HAP-1 (cell line): ENCODE measurements around the gene COX14.

Experiments used
- DNase-seq, 2 experiments: peaks; one replicate each; pipeline ENCODE4 v3.0.0-alpha.2; 2016 to 2020; ENCODE audit warnings: low spot score in 2 of 2
- H3K27me3 ChIP-seq: fragments of 250-450 bp; sonication (Bioruptor Pico); 2 replicates; pipeline ENCODE4 v1.5.1; 2020; ENCODE audit warnings: low read depth, mild to moderate bottlenecking, moderate library complexity
- H3K36me3 ChIP-seq: fragments of 250-450 bp; sonication (Bioruptor Pico); replicated peaks from 2 replicates; pipeline ENCODE4 v1.5.1; 2020; ENCODE audit warnings: mild to moderate bottlenecking
- H3K4me1 ChIP-seq: fragments of 250-450 bp; sonication (Bioruptor Pico); 2 replicates; pipeline ENCODE4 v1.5.1; 2020; ENCODE audit warnings: mild to moderate bottlenecking
- H3K4me3 ChIP-seq: fragments of 250-450 bp; sonication (Bioruptor Pico); 2 replicates; pipeline ENCODE4 v1.5.1; 2020; ENCODE audit warnings: mild to moderate bottlenecking, moderate library complexity
- H3K9me3 ChIP-seq: fragments of 250-450 bp; sonication (Bioruptor Pico); 2 replicates; pipeline ENCODE4 v1.5.1; 2020; ENCODE audit warnings: mild to moderate bottlenecking, moderate library complexity
- in situ Hi-C: fragments of 300-500 bp; cut with MboI; formaldehyde crosslinking; loops from 3 replicates; pipeline ENCODE4 v1.14.3; 2020; ENCODE audit warnings: low sequenced_read_pairs, inconsistent platforms, mixed read lengths

COX14 gene

DNA sequence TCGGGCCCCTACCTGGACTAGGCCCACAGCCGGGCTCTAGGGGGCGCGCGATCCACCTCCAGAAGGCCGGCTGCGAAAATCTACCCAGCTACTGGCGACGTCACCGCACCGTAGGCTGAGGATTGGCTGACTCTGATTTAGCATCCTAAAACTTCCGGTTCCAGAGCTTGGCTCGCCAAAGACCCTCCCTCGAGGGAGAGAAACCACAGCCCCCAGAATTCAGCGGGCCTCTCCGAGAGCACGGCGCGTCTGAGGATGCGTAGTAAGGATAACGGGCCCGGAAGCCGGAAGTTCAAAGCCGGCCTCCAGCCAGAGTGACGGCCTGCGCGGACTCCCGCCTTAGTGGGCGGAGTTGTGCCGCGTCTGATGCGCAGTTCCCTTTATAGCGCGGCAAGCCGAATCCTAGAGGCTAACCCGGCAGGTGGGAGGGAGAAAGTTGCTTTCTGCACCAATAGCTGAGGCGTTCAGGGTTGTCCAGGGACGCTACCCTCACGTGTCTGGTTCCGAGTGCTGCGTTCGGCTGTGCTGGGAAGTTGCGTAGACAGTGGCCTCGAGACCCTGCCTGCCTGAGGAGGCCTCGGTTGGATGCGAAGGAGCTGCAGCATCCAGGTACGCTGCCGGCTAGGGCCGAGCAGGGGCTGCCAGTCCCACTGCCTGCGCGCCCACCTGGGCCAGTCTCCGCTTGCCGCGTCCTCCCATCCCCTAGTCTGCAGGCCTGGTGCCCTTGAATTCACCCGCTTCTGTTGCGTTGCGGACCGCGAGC is at the start of gene COX14:
TSS of gene COX14 (plus strand) at position 544 of the 763 bp plus-strand sequence. CDS start 7,808 bp downstream, outside the sequence.
- no peaks in the 10 kb centered on the region for H3K27me3 ChIP-seq
- H3K9me3 ChIP-seq = no peaks in the 10 kb centered on the region
- in situ Hi-C loops = no loop called here
- peak within 1 kb of the TSS; percentile 89 for H3K4me3 ChIP-seq
- no peaks in the 10 kb centered on the region for H3K36me3 ChIP-seq
- H3K4me1 ChIP-seq = peaks cover 7% of the 10 kb centered on the region
- peak; percentile 99 for DNase-seq

DNA sequence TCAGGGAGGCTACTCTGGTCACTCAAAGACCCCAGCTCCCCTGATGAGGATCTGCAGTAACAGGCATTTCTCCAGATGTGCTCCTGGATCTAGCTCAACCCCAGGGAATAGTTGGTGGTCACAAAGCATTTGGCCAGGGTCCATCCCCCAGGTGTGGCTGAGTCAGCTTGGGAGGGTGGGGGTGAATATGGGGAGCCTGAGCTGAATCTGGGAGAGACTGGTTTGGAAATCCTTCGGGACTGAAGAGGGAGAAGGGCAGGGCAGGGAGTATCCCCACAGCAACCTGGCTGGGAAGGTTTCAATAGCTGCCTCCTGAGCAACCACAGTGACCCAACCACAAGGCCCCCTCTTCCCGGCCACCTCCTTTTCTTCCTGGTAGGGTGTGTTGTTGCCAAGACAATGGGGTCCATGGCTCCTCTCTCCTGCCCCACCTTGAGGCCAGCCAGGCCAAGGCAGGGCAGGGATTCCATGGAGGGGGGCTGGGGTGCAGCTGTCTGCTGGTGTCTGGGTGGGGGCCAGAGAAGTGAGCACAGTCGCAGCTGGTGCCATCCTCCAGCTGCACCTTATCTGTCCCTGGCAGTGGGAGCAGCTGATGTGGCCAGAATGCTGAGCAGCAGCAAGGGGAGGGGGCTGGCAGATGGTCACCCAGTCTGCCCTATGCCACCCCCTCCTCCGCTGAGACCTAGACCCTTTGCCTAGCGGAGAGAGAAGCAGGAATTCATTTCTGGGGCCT is 49.1 kb upstream of the COX14 start:
- Histone ChIP-seq H3K9me3 (no peaks in the 10 kb centered on the region), H3K27me3 (no peaks in the 10 kb centered on the region), H3K36me3 (peaks cover 31% of the 10 kb centered on the region), H3K4me1 (no peaks in the 10 kb centered on the region; the same call in 1 of the 2 replicates), H3K4me3 (no peak overlapping the region)
- in situ Hi-C loops = no loop called here
- no peak for DNase-seq

GRCh38 chr12:50065726-50066310 is 46.2 kb upstream of the COX14 start:
- in situ Hi-C loops = loop anchor here (5.0 kb wide), 1 partner anchor 99 kb away; no protein-coding TSS in a partner anchor

GRCh38 chr12:50066402-50066801 is 45.6 kb upstream of the COX14 start:
- Histone ChIP-seq H3K27me3 (no peaks in the 10 kb centered on the region), H3K36me3 (peaks cover 14% of the 10 kb centered on the region), H3K4me1 (peaks cover 3% of the 10 kb centered on the region; the same call in 1 of the 2 replicates), H3K9me3 (no peaks in the 10 kb centered on the region), H3K4me3 (no peak overlapping the region)
- peak in 1 of 2 experiments; percentile 49 for DNase-seq
- in situ Hi-C loops = loop anchor here (5.0 kb wide), 1 partner anchor 99 kb away; no protein-coding TSS in a partner anchor

More at GRCh38 chr12:50065726-50066310, 46.2 kb upstream of the COX14 start:
- Histone ChIP-seq H3K27me3 (no peaks in the 10 kb centered on the region), H3K36me3 (peaks cover 20% of the 10 kb centered on the region), H3K4me3 (no peak overlapping the region), H3K9me3 (no peaks in the 10 kb centered on the region), H3K4me1 (peaks cover 3% of the 10 kb centered on the region; the same call in 1 of the 2 replicates)
- DNase-seq = no peak

DNA sequence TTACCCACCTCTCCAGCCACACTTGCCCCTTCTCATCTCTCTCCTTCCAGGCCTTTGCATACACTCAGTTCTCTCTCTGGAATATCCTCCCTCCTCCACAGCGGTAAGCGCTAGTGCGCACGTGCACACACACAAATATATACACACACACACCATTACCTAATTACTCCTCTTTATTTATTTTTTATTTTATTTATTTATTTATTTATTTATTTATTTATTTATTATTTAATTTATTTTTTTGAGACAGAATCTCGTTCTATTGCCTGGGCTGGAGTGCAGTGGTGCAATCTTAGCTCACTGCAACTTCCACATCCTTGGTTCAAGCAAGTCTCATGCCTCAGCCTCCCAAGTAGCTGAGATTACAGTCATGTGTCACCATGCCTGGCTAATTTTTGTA is 43.0 kb upstream of the COX14 start:
- H3K27me3 ChIP-seq = no peaks in the 10 kb centered on the region
- H3K9me3 ChIP-seq = no peaks in the 10 kb centered on the region
- peaks cover 3% of the 10 kb centered on the region; the same call in 1 of the 2 replicates for H3K4me1 ChIP-seq
- H3K4me3 ChIP-seq = no peak overlapping the region
- in situ Hi-C loops = loop anchor here (5.0 kb wide), 1 partner anchor 102 kb away; no protein-coding TSS in a partner anchor
- peaks cover 5% of the 10 kb centered on the region; the same call in 1 of the 2 replicates for H3K36me3 ChIP-seq
- DNase-seq = no peak

DNA sequence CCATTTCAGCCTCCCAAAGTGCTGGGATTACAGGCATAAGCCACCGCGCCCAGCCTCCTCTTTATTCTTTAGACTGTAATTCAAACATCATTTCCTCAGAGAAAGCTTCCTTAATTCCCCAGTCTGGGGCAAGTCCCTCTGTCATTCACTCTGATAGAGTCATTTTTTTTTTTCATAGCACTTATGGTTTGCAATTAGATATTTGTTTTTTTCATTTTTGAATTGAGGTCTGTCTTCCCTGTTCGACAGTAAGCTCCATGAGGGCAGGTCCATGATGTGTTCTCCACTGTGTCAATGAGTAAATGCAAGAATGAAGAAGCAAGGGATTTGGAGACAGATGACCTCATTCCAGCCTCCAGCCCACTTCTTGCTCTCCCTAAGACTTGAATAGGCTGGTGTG is 42.5 kb upstream of the COX14 start:
- Histone ChIP-seq H3K9me3 (no peaks in the 10 kb centered on the region), H3K36me3 (peaks cover 5% of the 10 kb centered on the region; the same call in 1 of the 2 replicates), H3K27me3 (no peaks in the 10 kb centered on the region), H3K4me1 (peaks cover 3% of the 10 kb centered on the region; the same call in 1 of the 2 replicates), H3K4me3 (no peak overlapping the region)
- in situ Hi-C loops = loop anchor here (5.0 kb wide), 1 partner anchor 102 kb away; no protein-coding TSS in a partner anchor
- DNase-seq = no peak

GRCh38 chr12:50070314-50071060 is 41.5 kb upstream of the COX14 start:
- in situ Hi-C loops = loop anchor here (10.0 kb wide), 1 partner anchor 104 kb away; no protein-coding TSS in a partner anchor
- peaks cover 3% of the 10 kb centered on the region; the same call in 1 of the 2 replicates for H3K4me1 ChIP-seq
- H3K9me3 ChIP-seq = no peaks in the 10 kb centered on the region
- peak; percentile 58 to 89 for DNase-seq
- peaks cover 3% of the 10 kb centered on the region; the same call in 1 of the 2 replicates for H3K36me3 ChIP-seq
- no peak overlapping the region for H3K4me3 ChIP-seq
- no peaks in the 10 kb centered on the region for H3K27me3 ChIP-seq

- H3K27me3 ChIP-seq = no peaks in the 10 kb centered on the region
- H3K4me1 ChIP-seq = peaks cover 3% of the 10 kb centered on the region; the same call in 1 of the 2 replicates
- DNase-seq = no peak
- H3K4me3 ChIP-seq = no peak overlapping the region
- in situ Hi-C loops = loop anchor here (10.0 kb wide), 1 partner anchor 102 kb away; no protein-coding TSS in a partner anchor
- no peaks in the 10 kb centered on the region for H3K9me3 ChIP-seq
- peaks cover 3% of the 10 kb centered on the region; the same call in 1 of the 2 replicates for H3K36me3 ChIP-seq
Observed at GRCh38 chr12:50072198-50072907, 39.7 kb upstream of the COX14 start.

GRCh38 chr12:50073206-50073605 is 38.8 kb upstream of the COX14 start:
- Histone ChIP-seq H3K9me3 (no peaks in the 10 kb centered on the region), H3K4me3 (no peak overlapping the region), H3K27me3 (no peaks in the 10 kb centered on the region), H3K4me1 (peaks cover 3% of the 10 kb centered on the region; the same call in 1 of the 2 replicates), H3K36me3 (peaks cover 3% of the 10 kb centered on the region; the same call in 1 of the 2 replicates)
- in situ Hi-C loops = loop anchor here (10.0 kb wide), 1 partner anchor 102 kb away; no protein-coding TSS in a partner anchor
- DNase-seq = no peak

GRCh38 chr12:50073712-50074111 is 38.3 kb upstream of the COX14 start:
- Histone ChIP-seq H3K36me3 (peaks cover 3% of the 10 kb centered on the region; the same call in 1 of the 2 replicates), H3K27me3 (no peaks in the 10 kb centered on the region), H3K9me3 (no peaks in the 10 kb centered on the region), H3K4me3 (no peak overlapping the region), H3K4me1 (peaks cover 3% of the 10 kb centered on the region; the same call in 1 of the 2 replicates)
- in situ Hi-C loops = loop anchor here (10.0 kb wide), 1 partner anchor 101 kb away; no protein-coding TSS in a partner anchor
- no peak for DNase-seq

- in situ Hi-C loops = loop anchor here (10.0 kb wide), 1 partner anchor 100 kb away; no protein-coding TSS in a partner anchor
- DNase-seq = peak; percentile 75 to 90
- Histone ChIP-seq H3K9me3 (no peaks in the 10 kb centered on the region), H3K4me3 (no peak overlapping the region), H3K4me1 (peaks cover 3% of the 10 kb centered on the region; the same call in 1 of the 2 replicates), H3K27me3 (no peaks in the 10 kb centered on the region), H3K36me3 (peaks cover 3% of the 10 kb centered on the region; the same call in 1 of the 2 replicates)
Observed at GRCh38 chr12:50074936-50075807, 36.9 kb upstream of the COX14 start.
